ENCODE measurements around the gene ATMIN. TPM values are rescaled to one million over a fixed set of nuclear protein-coding genes. Genes with fewer than 3 reads are reported as not detected.
A peak's percentile ranks its signal among the peaks of the same experiment; 100 is the strongest.

Gene ATMIN
- total RNA-seq, 2 donors from 2014 or later, result 15.6 to 15.8 TPM

DNA sequence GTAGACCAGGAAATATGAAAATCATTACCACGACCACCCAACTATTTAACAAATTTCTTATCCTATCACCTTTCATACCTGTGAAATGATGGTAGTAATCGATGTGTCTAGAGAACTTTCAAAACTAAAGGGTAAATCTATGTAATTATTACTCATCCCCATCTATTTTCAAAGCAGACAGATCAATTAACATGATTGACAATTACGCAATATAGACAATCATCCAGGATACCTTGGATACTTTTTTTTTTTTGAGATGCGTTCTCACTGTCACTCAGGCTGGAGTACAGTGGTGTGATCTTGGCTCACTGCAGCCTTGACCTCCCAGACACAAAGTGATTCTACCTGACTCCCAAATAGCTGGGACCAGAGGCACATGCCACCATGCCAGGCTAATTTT lies 45.4 kb downstream of the ATMIN start:
- H3K27ac ChIP-seq, result no peak overlapping the region
- intact Hi-C loops (cut with DNase I), result no loop called here
- no peaks in the 10 kb centered on the region for H3K9me3 ChIP-seq
- no peak overlapping the region for H3K4me3 ChIP-seq
- 92 to 93% methylated on average over 4 of the region's 4 CpGs for WGBS, 2 donors
- DNase-seq, result no peak
- peaks cover 5% of the 10 kb centered on the region for H3K4me1 ChIP-seq
- TF ChIP-seq, protein P1, sequence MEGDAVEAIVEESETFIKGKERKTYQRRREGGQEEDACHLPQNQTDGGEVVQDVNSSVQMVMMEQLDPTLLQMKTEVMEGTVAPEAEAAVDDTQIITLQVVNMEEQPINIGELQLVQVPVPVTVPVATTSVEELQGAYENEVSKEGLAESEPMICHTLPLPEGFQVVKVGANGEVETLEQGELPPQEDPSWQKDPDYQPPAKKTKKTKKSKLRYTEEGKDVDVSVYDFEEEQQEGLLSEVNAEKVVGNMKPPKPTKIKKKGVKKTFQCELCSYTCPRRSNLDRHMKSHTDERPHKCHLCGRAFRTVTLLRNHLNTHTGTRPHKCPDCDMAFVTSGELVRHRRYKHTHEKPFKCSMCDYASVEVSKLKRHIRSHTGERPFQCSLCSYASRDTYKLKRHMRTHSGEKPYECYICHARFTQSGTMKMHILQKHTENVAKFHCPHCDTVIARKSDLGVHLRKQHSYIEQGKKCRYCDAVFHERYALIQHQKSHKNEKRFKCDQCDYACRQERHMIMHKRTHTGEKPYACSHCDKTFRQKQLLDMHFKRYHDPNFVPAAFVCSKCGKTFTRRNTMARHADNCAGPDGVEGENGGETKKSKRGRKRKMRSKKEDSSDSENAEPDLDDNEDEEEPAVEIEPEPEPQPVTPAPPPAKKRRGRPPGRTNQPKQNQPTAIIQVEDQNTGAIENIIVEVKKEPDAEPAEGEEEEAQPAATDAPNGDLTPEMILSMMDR (IDR thresholded peaks at IDR 0.05), result no peak
- TF ChIP-seq POLR2A (IDR thresholded peaks at IDR 0.05), result no peak
- no peaks in the 10 kb centered on the region for H3K36me3 ChIP-seq (replicated peaks in 1 of 2; ENCODE audit: insufficient read depth in 1 of 2, low read depth in 2 of 2)
- no peaks in the 10 kb centered on the region for H3K27me3 ChIP-seq
- no peak for ATAC-seq

DNA sequence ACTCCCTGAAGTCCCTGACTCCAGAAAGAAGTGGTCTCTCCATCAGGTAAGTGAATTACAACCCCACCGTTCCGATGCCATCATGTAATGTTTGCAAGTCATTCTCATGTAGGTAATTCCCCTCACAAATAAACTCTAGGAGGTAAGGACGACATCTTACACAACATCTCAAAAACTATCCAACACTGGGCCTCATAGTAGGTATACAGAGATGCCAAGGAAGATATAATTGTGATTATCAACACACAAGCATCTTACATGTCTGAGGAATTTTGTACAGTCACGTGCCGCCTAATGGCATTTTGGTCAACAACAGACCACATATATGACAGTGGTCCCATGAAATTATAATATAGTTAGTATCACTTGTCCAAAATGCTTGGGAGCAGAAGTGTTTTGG lies 53.2 kb downstream of the ATMIN start:
- no peaks in the 10 kb centered on the region for H3K36me3 ChIP-seq (replicated peaks in 1 of 2; ENCODE audit: insufficient read depth in 1 of 2, low read depth in 2 of 2)
- no peak for DNase-seq
- no peaks in the 10 kb centered on the region for H3K9me3 ChIP-seq
- no peak overlapping the region for H3K4me3 ChIP-seq
- no peak overlapping the region for H3K27ac ChIP-seq
- intact Hi-C loops (cut with DNase I), result no loop called here
- no peaks in the 10 kb centered on the region for H3K4me1 ChIP-seq
- H3K27me3 ChIP-seq, result no peaks in the 10 kb centered on the region
- 93 to 96% methylated on average over 5 of the region's 5 CpGs for WGBS, 2 donors
- no peak for ATAC-seq
- TF ChIP-seq POLR2A (IDR thresholded peaks at IDR 0.05), result no peak
- TF ChIP-seq, protein P1 (IDR thresholded peaks at IDR 0.05), result no peak

DNA sequence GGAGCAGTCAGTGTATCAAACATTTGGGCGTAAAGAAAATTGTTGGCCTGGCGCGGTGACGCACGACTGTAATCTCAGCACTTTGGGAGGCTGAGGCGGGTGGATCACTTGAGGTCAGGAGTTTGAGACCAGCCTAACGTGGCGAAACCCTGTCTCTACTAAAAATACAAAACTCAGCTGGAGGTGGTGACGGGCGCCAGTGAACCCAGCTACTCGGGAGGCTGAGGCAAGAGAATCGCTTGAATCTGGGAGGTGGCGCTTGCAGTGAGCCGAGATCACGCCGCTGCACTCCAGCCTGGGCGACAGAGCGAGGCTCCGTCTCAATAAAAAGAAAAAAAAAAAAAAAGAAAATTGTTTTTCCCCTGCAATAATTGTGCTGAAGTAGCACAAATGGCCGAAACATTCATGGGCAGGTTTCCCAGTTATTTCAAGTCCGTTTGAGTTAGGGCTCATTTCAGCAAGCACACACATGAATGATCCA lies 59.2 kb downstream of the ATMIN start:
- peaks cover 14% of the 10 kb centered on the region for H3K4me1 ChIP-seq
- WGBS, 2 donors, result 77 to 82% methylated on average over 21 of the region's 21 CpGs
- no peaks in the 10 kb centered on the region for H3K36me3 ChIP-seq (replicated peaks in 1 of 2; ENCODE audit: insufficient read depth in 1 of 2, low read depth in 2 of 2)
- ATAC-seq, result no peak
- intact Hi-C loops (cut with DNase I), result no loop called here
- no peak for TF ChIP-seq POLR2A (IDR thresholded peaks at IDR 0.05)
- TF ChIP-seq, protein P1 (IDR thresholded peaks at IDR 0.05), result no peak
- DNase-seq, result no peak
- no peaks in the 10 kb centered on the region for H3K27me3 ChIP-seq
- no peaks in the 10 kb centered on the region for H3K9me3 ChIP-seq
- no peak overlapping the region for H3K4me3 ChIP-seq
- H3K27ac ChIP-seq, result no peak overlapping the region

DNA sequence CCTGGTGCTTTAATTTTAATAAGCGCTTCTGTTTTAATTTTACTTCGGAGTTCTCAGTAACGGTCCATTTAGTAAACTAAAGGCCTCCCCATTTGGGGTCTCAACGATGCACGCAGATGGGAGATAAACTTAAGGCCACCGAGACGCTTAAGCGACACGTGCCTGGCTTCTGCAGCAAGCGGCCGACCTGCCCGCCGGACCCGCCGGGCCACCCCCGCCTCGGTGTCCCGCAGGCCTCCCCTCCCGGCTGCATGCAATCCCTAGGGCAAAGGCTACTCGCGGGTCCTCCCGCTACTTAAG lies 60.0 kb downstream of the ATMIN start:
- Histone ChIP-seq H3K9me3 (no peaks in the 10 kb centered on the region), H3K27ac (peak overlapping the region; percentile 57 to 88 (median 74)), H3K4me3 (peak overlapping the region; percentile 42 to 82), H3K27me3 (no peaks in the 10 kb centered on the region), H3K4me1 (peaks cover 14% of the 10 kb centered on the region), H3K36me3 (replicated peaks in 1 of 2; ENCODE audit: insufficient read depth in 1 of 2, low read depth in 2 of 2) (no peaks in the 10 kb centered on the region)
- 0% methylated on average over 10 to 22 of the region's 22 CpGs for WGBS, 2 donors
- TF ChIP-seq, protein P1 (IDR thresholded peaks at IDR 0.05), result no peak
- TF ChIP-seq POLR2A (IDR thresholded peaks at IDR 0.05), result no peak
- intact Hi-C loops (cut with DNase I), result no loop called here
- ATAC-seq (no peak), DNase-seq (no peak)

DNA sequence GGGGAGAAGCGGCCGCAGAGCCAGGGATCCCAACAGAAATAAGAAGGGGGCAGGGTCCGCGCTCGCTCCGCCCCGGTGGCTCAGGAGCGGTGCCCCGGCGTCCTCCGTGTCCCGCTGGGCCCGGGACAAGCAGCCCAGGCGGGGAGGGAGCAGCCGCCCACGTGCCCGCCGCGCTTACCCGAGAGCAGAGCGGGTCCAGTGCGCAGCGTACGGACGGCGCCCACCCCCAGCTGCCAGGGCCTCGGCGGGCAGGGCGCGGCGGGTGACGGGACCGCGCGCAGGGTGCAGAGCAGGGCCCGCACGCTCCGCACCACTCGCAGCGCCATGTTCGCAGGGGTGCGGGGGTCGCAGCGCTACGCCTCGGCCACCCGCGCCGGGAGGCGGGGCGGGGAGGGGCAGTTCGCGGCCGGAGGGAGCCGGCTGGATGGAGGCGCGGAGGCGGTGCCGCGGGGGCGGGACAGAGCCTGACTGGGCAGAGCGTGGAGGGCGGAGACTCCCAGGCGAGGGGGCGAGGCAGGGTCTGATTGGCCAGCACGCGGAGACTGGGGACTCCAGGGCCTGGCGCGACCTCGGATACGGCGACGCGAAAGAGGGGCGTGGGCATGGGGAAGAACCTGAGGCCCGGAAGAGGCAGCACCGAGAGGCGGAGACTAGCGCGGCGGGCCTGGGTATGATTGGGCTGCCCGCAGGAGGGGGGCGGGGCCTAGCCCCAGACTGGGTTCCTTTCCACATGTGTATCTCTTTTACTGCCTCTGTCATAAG lies 60.5 kb downstream of the ATMIN start, which contains the start of gene GCSH:
Gene GCSH (minus strand): TSS at position 443 of the 762 bp plus-strand sequence. CDS start 117 bp downstream, at position 326.
- H3K9me3 ChIP-seq, result no peaks in the 10 kb centered on the region
- intact Hi-C loops (cut with DNase I), result no loop called here
- no peaks in the 10 kb centered on the region for H3K27me3 ChIP-seq
- no peaks in the 10 kb centered on the region for H3K36me3 ChIP-seq (replicated peaks in 1 of 2; ENCODE audit: insufficient read depth in 1 of 2, low read depth in 2 of 2)
- ATAC-seq, result peak; percentile 99
- H3K4me1 ChIP-seq, result peaks cover 14% of the 10 kb centered on the region
- 0 to 3% methylated on average over 6 to 76 of the region's 83 CpGs for WGBS, 2 donors
- H3K4me3 ChIP-seq, result peak within 1 kb of the TSS; percentile 42 to 82
- H3K27ac ChIP-seq, result peak within 1 kb of the TSS; percentile 57 to 88 (median 74)
- peak; percentile 99 for DNase-seq
- peak in 2 of 3 donors; percentile 22 to 30 for TF ChIP-seq POLR2A (IDR thresholded peaks at IDR 0.05)
- TF ChIP-seq, protein P1 (IDR thresholded peaks at IDR 0.05), result no peak

Data from body of pancreas (tissue), 4 donors.